Gastrocnemius medialis (tissue), 4 donors: ENCODE results near the gene TEX2.

Experiments used
- POLR2A ChIP-seq, 2 donors: fragments of 450-650 bp; IDR thresholded peaks; one replicate each; pipeline ENCODE4 v1.6.1; 2017; ENCODE audit warnings: antibody characterized with exemption in 2 of 2, mild to moderate bottlenecking in 2 of 2, moderate library complexity in 2 of 2
- TF ChIP-seq, protein P1 (sequence below), 5 experiments: fragments of 450-650 bp in 3 of 5; fragments of 200-600 bp in 2 of 5; sonication (generic) in 2 of 5; IDR thresholded peaks in 4 of 5; conservative IDR thresholded peaks in 1 of 5; 1 replicate in 4 of 5; 2 replicates in 1 of 5; pipeline ENCODE4 v1.5.1; 2016 to 2019; ENCODE audit warnings: antibody characterized with exemption in 5 of 5, mild to moderate bottlenecking in 3 of 5, moderate library complexity in 3 of 5

DNA sequence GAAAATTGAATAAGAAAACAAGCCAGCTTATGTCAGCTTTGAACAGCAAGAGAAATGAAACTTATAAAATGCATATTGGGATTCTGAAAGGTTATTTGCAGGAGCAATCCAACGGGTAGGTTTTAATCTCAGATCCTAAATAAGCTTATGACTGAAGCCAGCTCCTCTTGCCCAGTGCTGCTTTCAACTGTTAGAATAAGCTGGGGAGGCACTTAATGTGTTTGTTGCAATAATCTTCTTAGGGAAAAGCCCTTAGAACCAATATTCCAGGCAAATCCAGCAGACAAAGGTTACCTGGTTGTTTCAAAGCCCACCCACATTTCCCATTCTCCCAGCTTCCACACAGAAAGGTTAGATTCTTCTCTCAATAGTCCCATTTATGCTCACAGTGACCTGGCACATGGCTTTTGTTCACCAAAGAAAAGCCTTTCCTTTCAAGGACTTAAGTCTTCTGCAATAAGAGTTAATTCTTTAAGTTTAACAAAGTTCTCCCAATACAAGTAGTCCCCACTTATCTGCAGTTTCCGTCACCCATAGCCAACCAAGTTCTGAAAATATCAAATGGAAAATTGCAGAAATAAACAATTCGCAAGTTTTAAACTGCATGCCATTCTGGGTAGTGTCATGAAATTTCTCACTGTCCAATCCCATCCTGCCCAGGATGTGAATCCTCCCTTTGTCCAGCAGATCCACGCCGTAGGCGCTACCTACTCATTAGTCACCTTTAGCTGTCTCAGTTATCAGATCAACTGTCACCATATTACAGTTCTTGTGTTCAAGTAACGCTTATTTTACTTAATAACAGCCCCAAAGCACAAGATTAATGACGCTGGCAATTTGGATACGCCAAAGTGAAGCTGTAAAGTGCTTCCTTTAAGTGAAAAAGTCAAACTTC is 5.9 kb downstream of the TEX2 start:
- TF ChIP-seq, protein P1, sequence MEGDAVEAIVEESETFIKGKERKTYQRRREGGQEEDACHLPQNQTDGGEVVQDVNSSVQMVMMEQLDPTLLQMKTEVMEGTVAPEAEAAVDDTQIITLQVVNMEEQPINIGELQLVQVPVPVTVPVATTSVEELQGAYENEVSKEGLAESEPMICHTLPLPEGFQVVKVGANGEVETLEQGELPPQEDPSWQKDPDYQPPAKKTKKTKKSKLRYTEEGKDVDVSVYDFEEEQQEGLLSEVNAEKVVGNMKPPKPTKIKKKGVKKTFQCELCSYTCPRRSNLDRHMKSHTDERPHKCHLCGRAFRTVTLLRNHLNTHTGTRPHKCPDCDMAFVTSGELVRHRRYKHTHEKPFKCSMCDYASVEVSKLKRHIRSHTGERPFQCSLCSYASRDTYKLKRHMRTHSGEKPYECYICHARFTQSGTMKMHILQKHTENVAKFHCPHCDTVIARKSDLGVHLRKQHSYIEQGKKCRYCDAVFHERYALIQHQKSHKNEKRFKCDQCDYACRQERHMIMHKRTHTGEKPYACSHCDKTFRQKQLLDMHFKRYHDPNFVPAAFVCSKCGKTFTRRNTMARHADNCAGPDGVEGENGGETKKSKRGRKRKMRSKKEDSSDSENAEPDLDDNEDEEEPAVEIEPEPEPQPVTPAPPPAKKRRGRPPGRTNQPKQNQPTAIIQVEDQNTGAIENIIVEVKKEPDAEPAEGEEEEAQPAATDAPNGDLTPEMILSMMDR (IDR thresholded peaks at IDR 0.05 in 4 of 5, conservative IDR thresholded peaks at IDR 0.05 in 1 of 5): no peak
- TF ChIP-seq POLR2A (IDR thresholded peaks at IDR 0.05): no peak
